Duodenal mucosa (tissue), 2 donors: ENCODE results near the gene SURF1.
A peak's percentile ranks its signal among the peaks of the same experiment; 100 is the strongest.
"Not testable (repeated sequence)": the region's sequence is repeated elsewhere in the genome, so short reads cannot be mapped to it uniquely, and the experiment has no call there.

Experiments
- H3K27ac ChIP-seq: one replicate; pipeline ENCODE4 v1.7.0; 2013; ENCODE audit warnings: low read depth, low read length
- H3K27me3 ChIP-seq, 2 donors: one replicate each; pipeline ENCODE4 v1.7.0; 2013; ENCODE audit warnings: low read length in 2 of 2, control low read depth in 1 of 2; ENCODE audit not compliant: insufficient read depth in 2 of 2, control insufficient read depth in 1 of 2
- H3K36me3 ChIP-seq, 2 donors: one replicate each; pipeline ENCODE4 v1.7.0; 2013; ENCODE audit warnings: low read length in 2 of 2, control low read depth in 1 of 2; ENCODE audit not compliant: insufficient read depth in 2 of 2, control insufficient read depth in 1 of 2
- H3K4me1 ChIP-seq, 2 donors: one replicate each; pipeline ENCODE4 v1.7.0; 2013; ENCODE audit warnings: low read length in 2 of 2, control low read depth in 1 of 2; ENCODE audit not compliant: insufficient read depth in 2 of 2, control insufficient read depth in 1 of 2
- H3K4me3 ChIP-seq, 2 donors: one replicate each; pipeline ENCODE4 v1.7.0; 2013; ENCODE audit warnings: low read length in 2 of 2, low read depth in 1 of 2
- H3K9ac ChIP-seq, 2 donors: one replicate each; pipeline ENCODE4 v1.7.0; 2013; ENCODE audit warnings: low read length in 2 of 2, low read depth in 1 of 2
- H3K9me3 ChIP-seq, 2 donors: one replicate each; pipeline ENCODE4 v1.7.0; 2013; ENCODE audit warnings: low read length in 2 of 2, control low read depth in 1 of 2; ENCODE audit not compliant: control insufficient read depth in 1 of 2

The SURF1 gene

GRCh38 chr9:133335924-133336811 lies 20.1 kb downstream of the SURF1 start, which contains the start of gene SURF6:
TSS of gene SURF6 (minus strand) at chr9:133336188. CDS start at chr9:133336132, 56 bp downstream.
- Histone ChIP-seq H3K27ac (peak within 1 kb of the TSS; percentile 50), H3K4me1 (peaks cover 27 to 43% of the 10 kb centered on the region in 2 donors), H3K4me3 (peak within 1 kb of the TSS; percentile 85 to 97), H3K9ac (peak within 1 kb of the TSS; percentile 79 to 81), H3K36me3 (peaks cover 35 to 55% of the 10 kb centered on the region in 2 donors), H3K27me3 (no peaks in the 10 kb centered on the region), H3K9me3 (no peaks in the 10 kb centered on the region)

- H3K9me3 ChIP-seq, H3K27me3 ChIP-seq: not testable (repeated sequence)
- peaks cover 27 to 34% of the 10 kb centered on the region in 2 donors for H3K4me1 ChIP-seq
- H3K9ac ChIP-seq: peak overlapping the region; percentile 79 to 81
- peak overlapping the region; percentile 85 to 97 for H3K4me3 ChIP-seq
- peaks cover 38 to 51% of the 10 kb centered on the region in 2 donors for H3K36me3 ChIP-seq
- H3K27ac ChIP-seq: peak overlapping the region; percentile 5
Observed at GRCh38 chr9:133334888-133335287, 21.4 kb downstream of the SURF1 start.

- Histone ChIP-seq H3K9ac (peak overlapping the region; percentile 19 to 79), H3K4me1 (peaks cover 27 to 30% of the 10 kb centered on the region in 2 donors), H3K27ac (peak overlapping the region; percentile 5), H3K36me3 (peaks cover 31 to 46% of the 10 kb centered on the region in 2 donors), H3K9me3 (no peaks in the 10 kb centered on the region), H3K4me3 (peak overlapping the region; percentile 85 to 97), H3K27me3 (no peaks in the 10 kb centered on the region)
Observed at GRCh38 chr9:133334161-133334560, 22.1 kb downstream of the SURF1 start.

GRCh38 chr9:133333566-133333965 lies 22.7 kb downstream of the SURF1 start:
- Histone ChIP-seq H3K4me1 (peaks cover 27 to 30% of the 10 kb centered on the region in 2 donors), H3K4me3 (peak overlapping the region; percentile 23 to 59), H3K27ac (peak overlapping the region; percentile 0), H3K27me3 (no peaks in the 10 kb centered on the region), H3K9me3 (no peaks in the 10 kb centered on the region), H3K36me3 (peaks cover 31 to 42% of the 10 kb centered on the region in 2 donors), H3K9ac (peak overlapping the region; percentile 19 to 42)

- H3K4me3 ChIP-seq: no peak overlapping the region
- peak overlapping the region in 1 of 2 donors; percentile 42 for H3K9ac ChIP-seq
- H3K27me3 ChIP-seq: no peaks in the 10 kb centered on the region
- H3K9me3 ChIP-seq: no peaks in the 10 kb centered on the region
- peaks cover 31 to 42% of the 10 kb centered on the region in 2 donors for H3K36me3 ChIP-seq
- no peak overlapping the region for H3K27ac ChIP-seq
- H3K4me1 ChIP-seq: peaks cover 27 to 30% of the 10 kb centered on the region in 2 donors
Observed at GRCh38 chr9:133333011-133333410, 23.3 kb downstream of the SURF1 start.

GRCh38 chr9:133332381-133332730 lies 23.9 kb downstream of the SURF1 start:
- no peaks in the 10 kb centered on the region for H3K27me3 ChIP-seq

GRCh38 chr9:133331641-133332380 lies 24.5 kb downstream of the SURF1 start:
- H3K36me3 ChIP-seq: peaks cover 31 to 42% of the 10 kb centered on the region in 2 donors
- no peak overlapping the region for H3K4me3 ChIP-seq
- H3K27ac ChIP-seq: no peak overlapping the region
- peaks cover 27 to 30% of the 10 kb centered on the region in 2 donors for H3K4me1 ChIP-seq
- no peak overlapping the region for H3K9ac ChIP-seq
- H3K27me3 ChIP-seq: no peaks in the 10 kb centered on the region
- no peaks in the 10 kb centered on the region for H3K9me3 ChIP-seq

More at GRCh38 chr9:133332381-133332730, 23.9 kb downstream of the SURF1 start:
- Histone ChIP-seq H3K4me1 (peaks cover 27 to 30% of the 10 kb centered on the region in 2 donors), H3K9me3 (no peaks in the 10 kb centered on the region), H3K27ac (no peak overlapping the region), H3K9ac (no peak overlapping the region), H3K4me3 (no peak overlapping the region), H3K36me3 (peaks cover 31 to 42% of the 10 kb centered on the region in 2 donors)

- no peak overlapping the region for H3K27ac ChIP-seq
- H3K27me3 ChIP-seq: no peaks in the 10 kb centered on the region
- H3K4me3 ChIP-seq: no peak overlapping the region
- H3K4me1 ChIP-seq: peaks cover 23 to 25% of the 10 kb centered on the region in 2 donors
- H3K36me3 ChIP-seq: peaks cover 31 to 42% of the 10 kb centered on the region in 2 donors
- H3K9ac ChIP-seq: no peak overlapping the region
- no peaks in the 10 kb centered on the region for H3K9me3 ChIP-seq
Observed at GRCh38 chr9:133331221-133331620, 25.1 kb downstream of the SURF1 start.

- H3K4me1 ChIP-seq: peaks cover 15 to 16% of the 10 kb centered on the region in 2 donors
- not testable (repeated sequence) for H3K9me3 ChIP-seq, H3K4me3 ChIP-seq, H3K9ac ChIP-seq, H3K27me3 ChIP-seq, H3K27ac ChIP-seq
- peaks cover 31 to 39% of the 10 kb centered on the region in 2 donors for H3K36me3 ChIP-seq
Observed at GRCh38 chr9:133329306-133330156, 26.8 kb downstream of the SURF1 start.
